ENCODE data around the gene TNNT1.
"Not testable (repeated sequence)": the region's sequence is repeated elsewhere in the genome, so short reads cannot be mapped to it uniquely, and the experiment has no call there.

TNNT1 gene

GRCh38 chr19:55160128-55160985 lies 11.4 kb upstream of the TNNT1 start:
- DNase-seq (ENCODE audit: low spot score): peak; percentile 99
- in situ Hi-C loops (cut with MboI; ENCODE audit: low sequenced_read_pairs, unreplicated experiment): no loop called here
- TF ChIP-seq, protein P1, sequence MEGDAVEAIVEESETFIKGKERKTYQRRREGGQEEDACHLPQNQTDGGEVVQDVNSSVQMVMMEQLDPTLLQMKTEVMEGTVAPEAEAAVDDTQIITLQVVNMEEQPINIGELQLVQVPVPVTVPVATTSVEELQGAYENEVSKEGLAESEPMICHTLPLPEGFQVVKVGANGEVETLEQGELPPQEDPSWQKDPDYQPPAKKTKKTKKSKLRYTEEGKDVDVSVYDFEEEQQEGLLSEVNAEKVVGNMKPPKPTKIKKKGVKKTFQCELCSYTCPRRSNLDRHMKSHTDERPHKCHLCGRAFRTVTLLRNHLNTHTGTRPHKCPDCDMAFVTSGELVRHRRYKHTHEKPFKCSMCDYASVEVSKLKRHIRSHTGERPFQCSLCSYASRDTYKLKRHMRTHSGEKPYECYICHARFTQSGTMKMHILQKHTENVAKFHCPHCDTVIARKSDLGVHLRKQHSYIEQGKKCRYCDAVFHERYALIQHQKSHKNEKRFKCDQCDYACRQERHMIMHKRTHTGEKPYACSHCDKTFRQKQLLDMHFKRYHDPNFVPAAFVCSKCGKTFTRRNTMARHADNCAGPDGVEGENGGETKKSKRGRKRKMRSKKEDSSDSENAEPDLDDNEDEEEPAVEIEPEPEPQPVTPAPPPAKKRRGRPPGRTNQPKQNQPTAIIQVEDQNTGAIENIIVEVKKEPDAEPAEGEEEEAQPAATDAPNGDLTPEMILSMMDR (IDR thresholded peaks at IDR 0.05; ENCODE audit: borderline replicate concordance, control extremely low read depth, extremely low read depth, insufficient read depth, missing control alignments): peak; percentile 93

- TF ChIP-seq, protein P1 (IDR thresholded peaks at IDR 0.05; ENCODE audit: borderline replicate concordance, control extremely low read depth, extremely low read depth, insufficient read depth, missing control alignments): no peak
- no peak for DNase-seq (ENCODE audit: low spot score)
- in situ Hi-C loops (cut with MboI; ENCODE audit: low sequenced_read_pairs, unreplicated experiment): no loop called here
These were observed 10.1 kb upstream of the TNNT1 start for GRCh38 chr19:55158848-55159749.

DNA sequence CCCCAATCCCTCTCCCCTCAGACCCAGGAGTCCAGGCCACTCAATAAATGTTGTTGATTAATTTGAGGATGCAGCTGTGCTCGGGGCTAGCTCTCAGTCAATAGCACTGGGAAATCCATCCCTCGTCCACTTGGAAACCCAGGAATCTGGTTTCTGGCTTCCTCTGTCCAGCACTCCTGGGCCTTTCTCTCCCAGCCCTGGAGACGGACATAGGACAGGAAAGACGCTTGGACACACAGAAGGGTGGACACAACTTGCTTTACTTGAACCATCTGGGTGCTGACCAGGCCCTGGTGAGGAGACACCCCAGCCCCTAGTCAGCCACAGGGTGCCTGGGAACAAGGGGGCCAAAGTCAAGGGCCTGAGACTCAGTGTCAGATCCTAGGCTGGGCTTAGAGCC lies 9.4 kb upstream of the TNNT1 start:
- DNase-seq (ENCODE audit: low spot score): no peak
- TF ChIP-seq, protein P1 (IDR thresholded peaks at IDR 0.05; ENCODE audit: borderline replicate concordance, control extremely low read depth, extremely low read depth, insufficient read depth, missing control alignments): no peak
- in situ Hi-C loops (cut with MboI; ENCODE audit: low sequenced_read_pairs, unreplicated experiment): no loop called here

- DNase-seq (ENCODE audit: low spot score): no peak
- in situ Hi-C loops (cut with MboI; ENCODE audit: low sequenced_read_pairs, unreplicated experiment): no loop called here
- TF ChIP-seq, protein P1 (IDR thresholded peaks at IDR 0.05; ENCODE audit: borderline replicate concordance, control extremely low read depth, extremely low read depth, insufficient read depth, missing control alignments): no peak
These were observed 8.3 kb upstream of the TNNT1 start, which contains the start of gene TNNI3 for GRCh38 chr19:55157064-55157908. TNNI3 (minus strand) TSS chr19:55157732; CDS start chr19:55157589, 143 bp downstream.

GRCh38 chr19:55156202-55157063 lies 7.4 kb upstream of the TNNT1 start:
- DNase-seq (ENCODE audit: low spot score): peak; percentile 75
- TF ChIP-seq, protein P1 (IDR thresholded peaks at IDR 0.05; ENCODE audit: borderline replicate concordance, control extremely low read depth, extremely low read depth, insufficient read depth, missing control alignments): no peak
- in situ Hi-C loops (cut with MboI; ENCODE audit: low sequenced_read_pairs, unreplicated experiment): no loop called here

DNA sequence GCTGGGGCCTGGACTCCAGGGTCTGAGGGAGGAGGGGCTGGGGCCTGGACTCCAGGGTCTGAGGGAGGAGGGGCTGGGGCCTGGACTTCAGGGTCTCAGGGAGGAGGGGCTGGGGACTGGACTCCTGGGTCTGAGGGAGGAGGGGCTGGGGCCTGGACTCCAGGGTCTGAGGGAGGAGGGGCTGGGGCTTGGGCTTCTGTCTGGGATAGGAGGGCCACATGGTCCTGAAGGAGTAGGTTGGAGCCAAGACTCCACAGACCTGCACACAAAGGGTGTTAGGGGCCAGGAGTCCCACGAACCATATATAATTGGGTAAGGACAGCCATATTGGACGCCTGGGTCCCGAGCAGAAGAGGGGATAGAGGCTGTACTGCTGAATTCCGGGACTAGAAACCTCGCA lies 6.8 kb upstream of the TNNT1 start:
- in situ Hi-C loops (cut with MboI; ENCODE audit: low sequenced_read_pairs, unreplicated experiment); DNase-seq (ENCODE audit: low spot score): not testable (repeated sequence)
